Effector memory CD8-positive, alpha-beta T cell (primary cell): Measurements from ENCODE around the gene LDLRAD4.

Source experiments
- ATAC-seq: fragments of 150-1000 bp; cut with Tn5 transposase; replicated peaks from 2 replicates; pipeline ENCODE4 v1.10.0; 2021; ENCODE audit warnings: mild to moderate bottlenecking, moderate library complexity
- DNase-seq, 3 experiments: peaks; one replicate each; pipeline ENCODE4 v3.0.0; 2021
- H3K27ac Mint-ChIP-seq, 2 donors: one replicate each; pipeline ENCODE4 v1.8.0; 2022; ENCODE audit warnings: mild to moderate bottlenecking in 2 of 2, mixed read lengths in 2 of 2, moderate library complexity in 2 of 2
- H3K27me3 Mint-ChIP-seq, 2 donors: one replicate each; pipeline ENCODE4 v1.8.0; 2022; ENCODE audit warnings: mixed read lengths in 2 of 2
- H3K36me3 Mint-ChIP-seq: one replicate; pipeline ENCODE4 v1.8.0; 2022; ENCODE audit warnings: mild to moderate bottlenecking, moderate library complexity, mixed read lengths; ENCODE audit not compliant: insufficient read depth
- H3K4me1 Mint-ChIP-seq, 2 donors: one replicate each; pipeline ENCODE4 v1.8.0; 2022; ENCODE audit warnings: low read depth in 2 of 2, mixed read lengths in 2 of 2
- H3K4me3 Mint-ChIP-seq, 2 donors: one replicate each; pipeline ENCODE4 v1.8.0; 2022; ENCODE audit warnings: mild to moderate bottlenecking in 2 of 2, mixed read lengths in 2 of 2, moderate library complexity in 2 of 2
- H3K9me3 Mint-ChIP-seq, 2 donors: one replicate each; pipeline ENCODE4 v1.8.0; 2022; ENCODE audit warnings: mixed read lengths in 2 of 2

LDLRAD4 gene

GRCh38 chr18:13286456-13287125 is 68.0 kb downstream of the LDLRAD4 start:
- H3K36me3 Mint-ChIP-seq: no peaks in the 10 kb centered on the region
- no peak overlapping the region for H3K4me3 Mint-ChIP-seq
- H3K27me3 Mint-ChIP-seq: peaks cover 28 to 46% of the 10 kb centered on the region in 2 donors
- DNase-seq: no peak
- H3K4me1 Mint-ChIP-seq: peaks cover 18 to 35% of the 10 kb centered on the region in 2 donors
- H3K27ac Mint-ChIP-seq: no peak overlapping the region
- ATAC-seq: no peak
- no peaks in the 10 kb centered on the region for H3K9me3 Mint-ChIP-seq

- H3K4me3 Mint-ChIP-seq: no peak overlapping the region
- H3K36me3 Mint-ChIP-seq: no peaks in the 10 kb centered on the region
- no peak for DNase-seq
- ATAC-seq: no peak
- H3K4me1 Mint-ChIP-seq: peaks cover 18 to 35% of the 10 kb centered on the region in 2 donors
- no peaks in the 10 kb centered on the region for H3K9me3 Mint-ChIP-seq
- H3K27ac Mint-ChIP-seq: no peak overlapping the region
- peaks cover 29 to 54% of the 10 kb centered on the region in 2 donors for H3K27me3 Mint-ChIP-seq
Observed at GRCh38 chr18:13287372-13287771, 68.8 kb downstream of the LDLRAD4 start.

- Mint-ChIP-seq H3K27me3 (peaks cover 33 to 62% of the 10 kb centered on the region in 2 donors), H3K4me1 (peaks cover 18 to 35% of the 10 kb centered on the region in 2 donors), H3K9me3 (no peaks in the 10 kb centered on the region), H3K4me3 (no peak overlapping the region), H3K27ac (no peak overlapping the region), H3K36me3 (no peaks in the 10 kb centered on the region)
- no peak for ATAC-seq
- no peak for DNase-seq
Observed at GRCh38 chr18:13288509-13289133, 70.1 kb downstream of the LDLRAD4 start.

GRCh38 chr18:13289481-13290205 is 71.1 kb downstream of the LDLRAD4 start:
- peak overlapping the region in 1 of 2 donors; percentile 43 for H3K4me3 Mint-ChIP-seq
- peaks cover 31 to 62% of the 10 kb centered on the region in 2 donors for H3K27me3 Mint-ChIP-seq
- ATAC-seq (no peak), DNase-seq (no peak)
- peaks cover 11 to 28% of the 10 kb centered on the region in 2 donors for H3K4me1 Mint-ChIP-seq
- no peaks in the 10 kb centered on the region for H3K36me3 Mint-ChIP-seq
- H3K9me3 Mint-ChIP-seq: no peaks in the 10 kb centered on the region
- H3K27ac Mint-ChIP-seq: peak overlapping the region in 1 of 2 donors; percentile 79

GRCh38 chr18:13290856-13291271 is 72.3 kb downstream of the LDLRAD4 start:
- DNase-seq: peak in 1 of 3 experiments; percentile 33
- H3K27me3 Mint-ChIP-seq: peaks cover 21 to 61% of the 10 kb centered on the region in 2 donors

GRCh38 chr18:13291299-13291698 is 72.7 kb downstream of the LDLRAD4 start:
- ATAC-seq (peak; percentile 18), DNase-seq (no peak)
- Mint-ChIP-seq H3K4me3 (no peak overlapping the region), H3K36me3 (no peaks in the 10 kb centered on the region), H3K27me3 (peaks cover 17 to 57% of the 10 kb centered on the region in 2 donors), H3K4me1 (peaks cover 6 to 21% of the 10 kb centered on the region in 2 donors), H3K9me3 (no peaks in the 10 kb centered on the region), H3K27ac (peak overlapping the region; percentile 38 to 88)

More at GRCh38 chr18:13290856-13291271, 72.3 kb downstream of the LDLRAD4 start:
- peak; percentile 92 for ATAC-seq
- H3K4me1 Mint-ChIP-seq: peaks cover 6 to 21% of the 10 kb centered on the region in 2 donors
- no peak overlapping the region for H3K4me3 Mint-ChIP-seq
- peak overlapping the region; percentile 38 to 88 for H3K27ac Mint-ChIP-seq
- no peaks in the 10 kb centered on the region for H3K36me3 Mint-ChIP-seq
- H3K9me3 Mint-ChIP-seq: no peaks in the 10 kb centered on the region

- Mint-ChIP-seq H3K27me3 (peaks cover 11 to 51% of the 10 kb centered on the region in 2 donors), H3K36me3 (no peaks in the 10 kb centered on the region), H3K4me1 (peaks cover 4 to 21% of the 10 kb centered on the region in 2 donors), H3K27ac (no peak overlapping the region), H3K9me3 (no peaks in the 10 kb centered on the region), H3K4me3 (no peak overlapping the region)
- ATAC-seq (no peak), DNase-seq (no peak)
Observed at GRCh38 chr18:13291745-13292447, 73.3 kb downstream of the LDLRAD4 start.

GRCh38 chr18:13292736-13293135 is 74.2 kb downstream of the LDLRAD4 start:
- Mint-ChIP-seq H3K27ac (no peak overlapping the region), H3K4me1 (peaks cover 4 to 21% of the 10 kb centered on the region in 2 donors), H3K9me3 (no peaks in the 10 kb centered on the region), H3K36me3 (no peaks in the 10 kb centered on the region), H3K4me3 (no peak overlapping the region), H3K27me3 (peaks cover 5 to 47% of the 10 kb centered on the region in 2 donors)
- no peak for DNase-seq
- no peak for ATAC-seq

GRCh38 chr18:13294309-13294708 is 75.7 kb downstream of the LDLRAD4 start:
- Mint-ChIP-seq H3K27ac (no peak overlapping the region), H3K4me3 (no peak overlapping the region), H3K9me3 (no peaks in the 10 kb centered on the region), H3K4me1 (peaks cover 2 to 16% of the 10 kb centered on the region in 2 donors), H3K27me3 (peaks cover 5 to 47% of the 10 kb centered on the region in 2 donors), H3K36me3 (no peaks in the 10 kb centered on the region)
- ATAC-seq (no peak), DNase-seq (no peak)

- Mint-ChIP-seq H3K27ac (no peak overlapping the region), H3K9me3 (no peaks in the 10 kb centered on the region), H3K4me3 (no peak overlapping the region), H3K36me3 (no peaks in the 10 kb centered on the region), H3K27me3 (peaks cover 5 to 42% of the 10 kb centered on the region in 2 donors), H3K4me1 (peaks cover 0 to 6% of the 10 kb centered on the region in 2 donors)
- no peak for ATAC-seq
- DNase-seq: no peak
Observed at GRCh38 chr18:13295894-13296293, 77.3 kb downstream of the LDLRAD4 start.

- ATAC-seq: no peak
- Mint-ChIP-seq H3K4me1 (no peaks in the 10 kb centered on the region), H3K27me3 (peaks cover 5 to 40% of the 10 kb centered on the region in 2 donors), H3K4me3 (no peak overlapping the region), H3K27ac (no peak overlapping the region), H3K36me3 (no peaks in the 10 kb centered on the region), H3K9me3 (no peaks in the 10 kb centered on the region)
- DNase-seq: no peak
Observed at GRCh38 chr18:13296867-13297574, 78.5 kb downstream of the LDLRAD4 start.

GRCh38 chr18:13298262-13298661 is 79.7 kb downstream of the LDLRAD4 start:
- Mint-ChIP-seq H3K4me1 (peaks cover 0 to 2% of the 10 kb centered on the region in 2 donors), H3K27me3 (peaks cover 0 to 40% of the 10 kb centered on the region in 2 donors)

More at GRCh38 chr18:13298262-13298661, 79.7 kb downstream of the LDLRAD4 start:
- DNase-seq (no peak), ATAC-seq (no peak)
- no peak overlapping the region for H3K27ac Mint-ChIP-seq
- H3K4me3 Mint-ChIP-seq: no peak overlapping the region
- no peaks in the 10 kb centered on the region for H3K9me3 Mint-ChIP-seq
- H3K36me3 Mint-ChIP-seq: peaks cover 2% of the 10 kb centered on the region
